SU-DHL-6 (cell line): Measurements from ENCODE around the gene IPCEF1.

ENCODE experiments used
- H2AFZ ChIP-seq: fragments of 200-600 bp; sonication (generic); 2 replicates; pipeline ENCODE4 v1.6.1; 2014; ENCODE audit warnings: low read depth, mild to moderate bottlenecking, moderate library complexity, mixed read lengths, antibody characterized with exemption, low read length; ENCODE audit not compliant: severe bottlenecking
- H3F3A ChIP-seq: fragments of 200-600 bp; shearing (Covaris generic); 2 replicates; pipeline ENCODE4 v1.6.0; 2016; ENCODE audit warnings: antibody characterized with exemption, mild to moderate bottlenecking; ENCODE audit not compliant: insufficient read depth
- H3K27ac ChIP-seq: fragments of 200-600 bp; sonication (generic); 2 replicates; pipeline ENCODE4 v1.5.1; 2016; ENCODE audit warnings: low read depth, mild to moderate bottlenecking, low read length, moderate library complexity, mixed read lengths
- H3K27me3 ChIP-seq: fragments of 200-600 bp; sonication (generic), shearing (Covaris generic); 2 replicates; pipeline ENCODE4 v1.6.0; 2014; ENCODE audit warnings: mild to moderate bottlenecking, low read length
- H3K36me3 ChIP-seq: fragments of 200-600 bp; sonication (generic); 2 replicates; pipeline ENCODE4 v1.6.1; 2014; ENCODE audit warnings: mild to moderate bottlenecking, low read length, mixed read lengths
- H3K4me2 ChIP-seq: fragments of 300-600, 200-600 bp; shearing (Covaris generic), sonication (generic); 2 replicates; pipeline ENCODE4 v1.6.0; 2014; ENCODE audit warnings: low read length, low read depth, mild to moderate bottlenecking; ENCODE audit not compliant: poor library complexity, severe bottlenecking
- H3K4me3 ChIP-seq: fragments of 200-600 bp; sonication (generic); 2 replicates; pipeline ENCODE4 v1.5.1; 2014; ENCODE audit warnings: antibody characterized with exemption, low read length, mild to moderate bottlenecking, mixed read lengths; ENCODE audit not compliant: insufficient read depth, poor library complexity, severe bottlenecking
- H3K79me2 ChIP-seq: fragments of 200-600 bp; sonication (generic); 2 replicates; pipeline ENCODE4 v1.6.1; 2014; ENCODE audit warnings: mild to moderate bottlenecking, low read length, moderate library complexity; ENCODE audit not compliant: insufficient read depth
- H3K9ac ChIP-seq: fragments of 200-600 bp; sonication (generic); 2 replicates; pipeline ENCODE4 v1.7.0; 2014; ENCODE audit warnings: mild to moderate bottlenecking, low read length
- H3K9me2 ChIP-seq: fragments of 200-600 bp; sonication (generic); replicated peaks from 2 replicates; pipeline ENCODE4 v1.6.1; 2014; ENCODE audit warnings: low read length; ENCODE audit not compliant: insufficient read depth
- H3K9me3 ChIP-seq: fragments of 200-600 bp; sonication (generic); 2 replicates; pipeline ENCODE4 v1.6.1; 2014; ENCODE audit warnings: low read length, mixed read lengths; ENCODE audit not compliant: insufficient read depth
- H4K20me1 ChIP-seq: fragments of 200-600 bp; sonication (generic); 2 replicates; pipeline ENCODE4 v1.6.1; 2014; ENCODE audit warnings: low read depth, mild to moderate bottlenecking, antibody characterized with exemption, low read length, moderate library complexity, mixed read lengths
- CTCF ChIP-seq: fragments of 200-600 bp; sonication (generic); IDR thresholded peaks from one replicate; pipeline ENCODE4 v1.5.1; 2017; ENCODE audit warnings: antibody characterized with exemption, mild to moderate bottlenecking, low read length, moderate library complexity; ENCODE audit not compliant: insufficient read depth, poor library complexity, severe bottlenecking
- EZH2phosphoT487 ChIP-seq: fragments of 200-600 bp; sonication (generic), shearing (Covaris generic); conservative IDR thresholded peaks from 2 replicates; pipeline ENCODE4 v1.6.1; 2018; ENCODE audit warnings: mild to moderate bottlenecking, antibody characterized with exemption, low read length, moderate library complexity, mixed read lengths

IPCEF1 gene

GRCh38 chr6:154227862-154228520 is 128.6 kb downstream of the IPCEF1 start:
- TF ChIP-seq CTCF, result no peak
- TF ChIP-seq EZH2phosphoT487, result no peak
- Histone ChIP-seq H4K20me1 (no peaks in the 10 kb centered on the region), H3K9me3 (no peaks in the 10 kb centered on the region), H3K36me3 (no peaks in the 10 kb centered on the region), H3K9me2 (no peaks in the 10 kb centered on the region), H3K79me2 (no peaks in the 10 kb centered on the region), H3K27me3 (no peaks in the 10 kb centered on the region), H3K4me2 (no peak overlapping the region), H2AFZ (no peak overlapping the region), H3K9ac (no peak overlapping the region), H3F3A (no peaks in the 10 kb centered on the region), H3K4me3 (no peak overlapping the region), H3K27ac (no peak overlapping the region)

- Histone ChIP-seq H3K4me2 (no peak overlapping the region), H4K20me1 (no peaks in the 10 kb centered on the region), H2AFZ (no peak overlapping the region), H3F3A (no peaks in the 10 kb centered on the region), H3K36me3 (no peaks in the 10 kb centered on the region), H3K9me3 (no peaks in the 10 kb centered on the region), H3K27me3 (no peaks in the 10 kb centered on the region), H3K9me2 (no peaks in the 10 kb centered on the region), H3K79me2 (no peaks in the 10 kb centered on the region), H3K9ac (no peak overlapping the region), H3K27ac (no peak overlapping the region), H3K4me3 (no peak overlapping the region)
- no peak for TF ChIP-seq CTCF
- TF ChIP-seq EZH2phosphoT487, result no peak
These were observed 130.1 kb downstream of the IPCEF1 start for GRCh38 chr6:154226461-154226860.

DNA sequence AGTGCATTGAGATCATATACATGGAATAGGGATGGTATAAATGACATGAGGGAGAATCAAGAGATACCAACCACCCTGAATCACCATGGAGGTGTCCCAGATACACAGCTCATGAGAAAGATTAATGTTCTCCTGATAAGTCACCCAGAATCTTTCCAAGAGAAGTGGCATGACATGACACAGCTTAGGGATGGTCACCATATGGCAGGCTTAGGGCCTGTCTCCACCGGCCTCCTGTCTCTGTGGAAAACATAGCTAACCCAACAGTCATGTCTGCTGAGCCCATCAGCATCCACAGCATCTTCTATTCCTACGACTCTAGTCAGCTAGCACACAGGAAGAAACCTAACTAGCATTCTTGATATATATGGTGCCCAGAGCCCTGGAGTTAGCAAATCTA is 133.3 kb downstream of the IPCEF1 start:
- H3K79me2 ChIP-seq, result no peaks in the 10 kb centered on the region
- H3K4me3 ChIP-seq, result no peak overlapping the region
- H3F3A ChIP-seq, result no peaks in the 10 kb centered on the region
- TF ChIP-seq CTCF, result no peak
- no peak for TF ChIP-seq EZH2phosphoT487
- H4K20me1 ChIP-seq, result no peaks in the 10 kb centered on the region
- H3K9ac ChIP-seq, result no peak overlapping the region
- H2AFZ ChIP-seq, result no peak overlapping the region
- no peak overlapping the region for H3K27ac ChIP-seq
- no peaks in the 10 kb centered on the region for H3K27me3 ChIP-seq
- no peak overlapping the region for H3K4me2 ChIP-seq
- H3K9me3 ChIP-seq, result no peaks in the 10 kb centered on the region
- H3K9me2 ChIP-seq, result no peaks in the 10 kb centered on the region
- no peaks in the 10 kb centered on the region for H3K36me3 ChIP-seq
